Body of pancreas (tissue), 4 donors: ENCODE results near the gene ATP5PO.

Source experiments
- CTCF ChIP-seq, 7 experiments: fragments of 450-650 bp in 4 of 7; fragments of 200-600 bp in 3 of 7; sonication (generic) in 3 of 7; IDR thresholded peaks; one replicate each; pipeline ENCODE4 v1.5.1; 2016 to 2019; ENCODE audit warnings: antibody characterized with exemption in 7 of 7
- POLR2A ChIP-seq, 3 donors: fragments of 450-650 bp; IDR thresholded peaks; one replicate each; pipeline ENCODE4 v1.6.1; 2016; ENCODE audit warnings: antibody characterized with exemption in 3 of 3, mild to moderate bottlenecking in 2 of 3

GRCh38 chr21:33895356-33895755 lies 20.2 kb downstream of the ATP5PO start:
- no peak for TF ChIP-seq POLR2A (IDR thresholded peaks at IDR 0.05)
- no peak for TF ChIP-seq CTCF (IDR thresholded peaks at IDR 0.05)
